HL-60 (cell line): ENCODE measurements around the gene KBTBD4.

Experiments used
- GABPA ChIP-seq: IDR thresholded peaks from 2 replicates; pipeline ENCODE4 v1.6.1; 2012; ENCODE audit warnings: low read depth
- POLR2AphosphoS5 ChIP-seq: IDR thresholded peaks from 2 replicates; pipeline ENCODE4 v1.6.1; 2012; ENCODE audit warnings: low read depth
- SPI1 ChIP-seq: IDR thresholded peaks from 2 replicates; pipeline ENCODE4 v1.6.1; 2012; ENCODE audit warnings: low read depth, mild to moderate bottlenecking, borderline replicate concordance
- TF ChIP-seq, protein P1 (sequence below): IDR thresholded peaks from one replicate; pipeline ENCODE4 v1.5.1; 2011; ENCODE audit warnings: low read length, control low read depth, inconsistent platforms; ENCODE audit not compliant: insufficient read depth
- TF ChIP-seq, protein P2 (sequence below): IDR thresholded peaks from 2 replicates; pipeline ENCODE4 v1.6.1; 2012; ENCODE audit warnings: low read depth; ENCODE audit not compliant: insufficient replicate concordance

DNA sequence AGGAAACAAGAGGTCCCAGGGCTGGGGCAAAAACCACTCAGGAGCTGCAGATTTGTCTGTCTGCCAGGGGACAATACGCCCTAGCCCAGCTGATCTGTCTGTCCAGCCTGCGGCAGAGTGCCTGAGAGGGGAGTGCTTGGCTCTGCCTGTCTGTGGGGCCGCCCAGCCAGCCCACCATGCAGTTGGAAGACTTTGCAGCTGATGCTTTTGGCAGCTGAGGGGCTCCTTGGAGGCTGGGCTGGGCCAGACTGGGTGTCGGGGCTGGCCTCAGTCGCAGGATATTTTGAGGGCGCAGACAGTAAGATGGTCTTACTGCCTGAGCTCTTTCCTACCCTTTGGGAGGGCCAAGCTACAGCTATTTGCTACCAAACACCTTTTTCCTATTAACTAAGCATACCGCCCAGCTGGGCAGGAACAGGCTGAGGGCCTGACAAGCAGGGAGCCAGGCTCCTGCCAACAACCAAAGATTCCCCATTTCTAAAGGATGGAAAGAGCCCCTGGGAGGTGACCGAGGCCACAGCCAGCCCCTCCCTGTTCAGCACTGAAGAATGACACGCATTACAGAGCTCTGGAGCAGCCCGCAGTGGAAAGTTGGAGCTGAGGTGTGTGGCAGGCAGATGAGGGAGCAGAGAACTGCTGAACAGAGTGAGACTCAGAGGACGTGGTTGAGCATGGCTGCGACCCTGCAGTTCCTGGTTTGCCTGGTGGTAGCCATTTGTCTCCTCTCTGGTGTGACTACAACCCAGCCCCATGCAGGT, 7.5 kb upstream of the KBTBD4 start, which contains the start of gene FAM180B:
- TF ChIP-seq, protein P1, sequence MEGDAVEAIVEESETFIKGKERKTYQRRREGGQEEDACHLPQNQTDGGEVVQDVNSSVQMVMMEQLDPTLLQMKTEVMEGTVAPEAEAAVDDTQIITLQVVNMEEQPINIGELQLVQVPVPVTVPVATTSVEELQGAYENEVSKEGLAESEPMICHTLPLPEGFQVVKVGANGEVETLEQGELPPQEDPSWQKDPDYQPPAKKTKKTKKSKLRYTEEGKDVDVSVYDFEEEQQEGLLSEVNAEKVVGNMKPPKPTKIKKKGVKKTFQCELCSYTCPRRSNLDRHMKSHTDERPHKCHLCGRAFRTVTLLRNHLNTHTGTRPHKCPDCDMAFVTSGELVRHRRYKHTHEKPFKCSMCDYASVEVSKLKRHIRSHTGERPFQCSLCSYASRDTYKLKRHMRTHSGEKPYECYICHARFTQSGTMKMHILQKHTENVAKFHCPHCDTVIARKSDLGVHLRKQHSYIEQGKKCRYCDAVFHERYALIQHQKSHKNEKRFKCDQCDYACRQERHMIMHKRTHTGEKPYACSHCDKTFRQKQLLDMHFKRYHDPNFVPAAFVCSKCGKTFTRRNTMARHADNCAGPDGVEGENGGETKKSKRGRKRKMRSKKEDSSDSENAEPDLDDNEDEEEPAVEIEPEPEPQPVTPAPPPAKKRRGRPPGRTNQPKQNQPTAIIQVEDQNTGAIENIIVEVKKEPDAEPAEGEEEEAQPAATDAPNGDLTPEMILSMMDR = no peak
- TF ChIP-seq GABPA (no peak), POLR2AphosphoS5 (no peak), SPI1 (no peak)
- TF ChIP-seq, protein P2, sequence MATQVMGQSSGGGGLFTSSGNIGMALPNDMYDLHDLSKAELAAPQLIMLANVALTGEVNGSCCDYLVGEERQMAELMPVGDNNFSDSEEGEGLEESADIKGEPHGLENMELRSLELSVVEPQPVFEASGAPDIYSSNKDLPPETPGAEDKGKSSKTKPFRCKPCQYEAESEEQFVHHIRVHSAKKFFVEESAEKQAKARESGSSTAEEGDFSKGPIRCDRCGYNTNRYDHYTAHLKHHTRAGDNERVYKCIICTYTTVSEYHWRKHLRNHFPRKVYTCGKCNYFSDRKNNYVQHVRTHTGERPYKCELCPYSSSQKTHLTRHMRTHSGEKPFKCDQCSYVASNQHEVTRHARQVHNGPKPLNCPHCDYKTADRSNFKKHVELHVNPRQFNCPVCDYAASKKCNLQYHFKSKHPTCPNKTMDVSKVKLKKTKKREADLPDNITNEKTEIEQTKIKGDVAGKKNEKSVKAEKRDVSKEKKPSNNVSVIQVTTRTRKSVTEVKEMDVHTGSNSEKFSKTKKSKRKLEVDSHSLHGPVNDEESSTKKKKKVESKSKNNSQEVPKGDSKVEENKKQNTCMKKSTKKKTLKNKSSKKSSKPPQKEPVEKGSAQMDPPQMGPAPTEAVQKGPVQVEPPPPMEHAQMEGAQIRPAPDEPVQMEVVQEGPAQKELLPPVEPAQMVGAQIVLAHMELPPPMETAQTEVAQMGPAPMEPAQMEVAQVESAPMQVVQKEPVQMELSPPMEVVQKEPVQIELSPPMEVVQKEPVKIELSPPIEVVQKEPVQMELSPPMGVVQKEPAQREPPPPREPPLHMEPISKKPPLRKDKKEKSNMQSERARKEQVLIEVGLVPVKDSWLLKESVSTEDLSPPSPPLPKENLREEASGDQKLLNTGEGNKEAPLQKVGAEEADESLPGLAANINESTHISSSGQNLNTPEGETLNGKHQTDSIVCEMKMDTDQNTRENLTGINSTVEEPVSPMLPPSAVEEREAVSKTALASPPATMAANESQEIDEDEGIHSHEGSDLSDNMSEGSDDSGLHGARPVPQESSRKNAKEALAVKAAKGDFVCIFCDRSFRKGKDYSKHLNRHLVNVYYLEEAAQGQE = no peak
